IMR-90 (cell line): ENCODE data around the gene HHATL. TPM values are rescaled to one million over a fixed set of nuclear protein-coding genes. Genes with fewer than 3 reads are reported as not detected.

Experiments used
- ATAC-seq: fragments of 200-7000 bp; cut with Tn5 transposase; 2 replicates; pipeline ENCODE4 v1.9.1; 2020; ENCODE audit warnings: low read depth, mild to moderate bottlenecking, moderate library complexity
- BruUV-seq: library from RNA; stranded (reverse); fragments of 400-500 nt; replicated peaks from 2 replicates; lab custom pipeline; 2021; lab: Mats Ljungman, UMichigan
- CTCF ChIA-PET: fragments of 300-600 bp; formaldehyde crosslinking; extraction: SDS; loops from one replicate; lab custom pipeline; 2021; ENCODE audit warnings: antibody characterized with exemption; lab: Yijun Ruan, JAX
- POLR2A ChIA-PET: fragments of 300-600 bp; sonication (Branson Sonifier 250); formaldehyde crosslinking; loops from one replicate; lab custom pipeline; 2022; ENCODE audit warnings: antibody characterized with exemption; ENCODE audit not compliant: unreplicated experiment; lab: Charles Lee
- DNase-seq: peaks from one replicate; pipeline ENCODE4 v3.0.0; 2013
- H2AFZ ChIP-seq: replicated peaks from 2 replicates; pipeline ENCODE3; 2013; ENCODE audit warnings: low read length, mild to moderate bottlenecking; ENCODE audit not compliant: poor library complexity
- H2AK5ac ChIP-seq: 2 replicates; pipeline ENCODE4 v1.6.1; 2013; ENCODE audit warnings: low read depth, low read length, inconsistent platforms
- H2AK9ac ChIP-seq: replicated peaks from 2 replicates; pipeline ENCODE3; 2013; ENCODE audit warnings: mild to moderate bottlenecking, low read depth, low read length, moderate library complexity; ENCODE audit not compliant: poor library complexity
- H2BK120ac ChIP-seq: 2 replicates; pipeline ENCODE4 v1.6.1; 2013; ENCODE audit warnings: low read depth, low read length, inconsistent platforms
- H2BK15ac ChIP-seq: 3 replicates; pipeline ENCODE4 v1.6.1; 2013; ENCODE audit warnings: low read depth, low read length, inconsistent platforms
- H2BK20ac ChIP-seq: 2 replicates; pipeline ENCODE4 v1.6.1; 2013; ENCODE audit warnings: low read depth, mild to moderate bottlenecking, inconsistent platforms, low read length, moderate library complexity
- H2BK5ac ChIP-seq: 2 replicates; pipeline ENCODE4 v1.6.1; 2013; ENCODE audit warnings: mild to moderate bottlenecking, low read depth, low read length, inconsistent platforms; ENCODE audit not compliant: poor library complexity, severe bottlenecking
- H3K14ac ChIP-seq: replicated peaks from 2 replicates; pipeline ENCODE4 v1.6.1; 2013; ENCODE audit warnings: low read depth, low read length, inconsistent platforms
- H3K18ac ChIP-seq: 2 replicates; pipeline ENCODE4 v1.6.1; 2013; ENCODE audit warnings: low read depth, low read length, control low read depth
- H3K23ac ChIP-seq: 2 replicates; pipeline ENCODE4 v1.6.1; 2013; ENCODE audit warnings: low read depth, low read length, inconsistent platforms
- H3K27ac ChIP-seq: 2 replicates; pipeline ENCODE4 v1.5.1; 2013; ENCODE audit warnings: mild to moderate bottlenecking, control low read depth, low read length; ENCODE audit not compliant: insufficient read depth
- H3K27me3 ChIP-seq: 2 replicates; pipeline ENCODE4 v1.6.1; 2013; ENCODE audit warnings: low read length; ENCODE audit not compliant: control insufficient read depth, insufficient read depth
- H3K36me3 ChIP-seq: 2 replicates; pipeline ENCODE4 v1.6.1; 2013; ENCODE audit warnings: low read length, mixed read lengths; ENCODE audit not compliant: control insufficient read depth, insufficient read depth
- H3K4ac ChIP-seq: 2 replicates; pipeline ENCODE4 v1.6.1; 2013; ENCODE audit warnings: low read depth, low read length, inconsistent platforms
- H3K4me1 ChIP-seq: 2 replicates; pipeline ENCODE4 v1.6.1; 2013; ENCODE audit warnings: low read length, mixed read lengths; ENCODE audit not compliant: control insufficient read depth, insufficient read depth
- H3K4me2 ChIP-seq: 2 replicates; pipeline ENCODE4 v1.6.1; 2013; ENCODE audit warnings: low read depth, mild to moderate bottlenecking, control low read depth, low read length, moderate library complexity
- H3K4me3 ChIP-seq: 2 replicates; pipeline ENCODE4 v1.5.1; 2013; ENCODE audit warnings: low read depth, mild to moderate bottlenecking, control low read depth, low read length, moderate library complexity; ENCODE audit not compliant: insufficient read depth
- H3K56ac ChIP-seq: 2 replicates; pipeline ENCODE4 v1.6.1; 2013; ENCODE audit warnings: low read length, inconsistent platforms; ENCODE audit not compliant: insufficient read depth; ENCODE audit errors: extremely low read depth
- H3K79me1 ChIP-seq, 2 experiments: 2 replicates each; pipeline ENCODE4 v1.6.1; 2013; ENCODE audit warnings: low read length in 2 of 2, inconsistent platforms in 1 of 2, low read depth in 1 of 2
- H3K9ac ChIP-seq: 2 replicates; pipeline ENCODE4 v1.6.1; 2013; ENCODE audit warnings: low read depth, low read length, control low read depth
- H3K9me1 ChIP-seq: 2 replicates; pipeline ENCODE4 v1.6.1; 2013; ENCODE audit warnings: low read length, inconsistent platforms; ENCODE audit not compliant: insufficient read depth
- H3K9me3 ChIP-seq: 2 replicates; pipeline ENCODE4 v1.6.1; 2013; ENCODE audit warnings: low read length; ENCODE audit not compliant: control insufficient read depth, insufficient read depth
- H4K20me1 ChIP-seq: 2 replicates; pipeline ENCODE4 v1.6.1; 2013; ENCODE audit warnings: low read length, inconsistent platforms; ENCODE audit not compliant: insufficient read depth
- H4K5ac ChIP-seq: 2 replicates; pipeline ENCODE4 v1.6.1; 2013; ENCODE audit warnings: mild to moderate bottlenecking, low read depth, low read length, control low read depth
- H4K8ac ChIP-seq, 2 experiments: 2 replicates each; pipeline ENCODE4 v1.6.1; 2013; ENCODE audit warnings: low read depth in 2 of 2, low read length in 2 of 2, control low read depth in 1 of 2, inconsistent platforms in 1 of 2
- H4K91ac ChIP-seq: 2 replicates; pipeline ENCODE4 v1.6.1; 2013; ENCODE audit warnings: low read depth, low read length, inconsistent platforms; ENCODE audit not compliant: insufficient read depth
- CEBPB ChIP-seq: IDR thresholded peaks from 2 replicates; pipeline ENCODE4 v1.6.1; 2012; ENCODE audit warnings: low read depth, low read length, improper control_type of control experiment
- CHD1 ChIP-seq: IDR thresholded peaks from 2 replicates; pipeline ENCODE4 v1.6.1; 2012; ENCODE audit warnings: low read depth, low read length, improper control_type of control experiment
- CTCF ChIP-seq: conservative IDR thresholded peaks from 2 replicates; pipeline ENCODE4 v1.5.1; 2012; ENCODE audit warnings: mild to moderate bottlenecking, low read depth, low read length, improper control_type of control experiment
- FOS ChIP-seq: fragments of 150-350 bp; IDR thresholded peaks from 2 replicates; pipeline ENCODE4 v1.6.1; 2016; ENCODE audit warnings: low read depth, low read length
- MAFK ChIP-seq: IDR thresholded peaks from 2 replicates; pipeline ENCODE4 v1.6.1; 2012; ENCODE audit warnings: low read depth, low read length, improper control_type of control experiment
- MAZ ChIP-seq: IDR thresholded peaks from 2 replicates; pipeline ENCODE4 v1.6.1; 2012; ENCODE audit warnings: low read depth, mild to moderate bottlenecking, low read length, improper control_type of control experiment, moderate library complexity, borderline replicate concordance
- MXI1 ChIP-seq: IDR thresholded peaks from 2 replicates; pipeline ENCODE4 v1.6.1; 2012; ENCODE audit warnings: low read depth, mild to moderate bottlenecking, low read length, moderate library complexity, borderline replicate concordance
- NFE2L2 ChIP-seq: fragments of 150-350 bp; IDR thresholded peaks from 2 replicates; pipeline ENCODE4 v1.6.1; 2016; ENCODE audit warnings: low read depth, mild to moderate bottlenecking, low read length
- POLR2A ChIP-seq: IDR thresholded peaks from 2 replicates; pipeline ENCODE4 v1.6.1; 2012; ENCODE audit warnings: mild to moderate bottlenecking, low read depth, low read length
- RCOR1 ChIP-seq: IDR thresholded peaks from 2 replicates; pipeline ENCODE4 v1.6.1; 2012; ENCODE audit warnings: mild to moderate bottlenecking, low read length, improper control_type of control experiment; ENCODE audit not compliant: insufficient replicate concordance
- RFX5 ChIP-seq: IDR thresholded peaks from 2 replicates; pipeline ENCODE4 v1.8.0; 2012; ENCODE audit warnings: low read depth, mild to moderate bottlenecking, low read length, moderate library complexity
- SMC3 ChIP-seq: fragments of 150-350 bp; IDR thresholded peaks from 2 replicates; pipeline ENCODE4 v1.6.1; 2016; ENCODE audit warnings: low read depth, mild to moderate bottlenecking, antibody characterized with exemption, low read length, moderate library complexity
- USF2 ChIP-seq: fragments of 150-350 bp; IDR thresholded peaks from 2 replicates; pipeline ENCODE4 v1.6.1; 2017; ENCODE audit warnings: mild to moderate bottlenecking, antibody characterized with exemption, low read length, low read depth
- WGBS, 2 experiments: methylation state at CpG; one replicate each; pipeline versions ENCODE4 v1.1.5 to v1.1.7; 2013; ENCODE audit warnings: missing lambda C conversion rate in 2 of 2; ENCODE audit not compliant: insufficient read length in 1 of 2; ENCODE audit errors: extremely low coverage in 2 of 2; 5-methylcytosine and 5-hydroxymethylcytosine counted together
- dilution Hi-C: fragments of 300-500 bp; cut with HindIII; formaldehyde crosslinking; loops from one replicate; pipeline ENCODE4 v1.14.3; 2018; ENCODE audit warnings: low sequenced_read_pairs; ENCODE audit not compliant: unreplicated experiment
- in situ Hi-C: fragments of 300-500 bp; cut with MboI; formaldehyde crosslinking; loops from 3 replicates; pipeline ENCODE4 v1.14.3; 2019; ENCODE audit warnings: low sequenced_read_pairs, inconsistent platforms, mixed read lengths
- intact Hi-C: fragments of 100-400 bp; cut with micrococcal nuclease; formaldehyde crosslinking; loops from 2 replicates; pipeline ENCODE4 v1.10.0; 2022
- polyA plus RNA-seq, 3 experiments: library from polyadenylated mRNA; depleted of rRNA; stranded (reverse); fragments of >200 nt; gene quantifications; 2 replicates each; pipeline ENCODE4 v1.2.3, GENCODE V29; 2012; ENCODE audit warnings: low replicate concordance in 1 of 3
- total RNA-seq: library from RNA; depleted of rRNA; stranded (reverse); fragments of >200 nt; gene quantifications from 2 replicates; pipeline ENCODE4 v1.2.3, GENCODE V29; 2012

The HHATL gene
- total and polyA plus RNA-seq, 2 of the 4 experiments (the other 2 are of a cell fraction) = not detected

- H3K4me3 ChIP-seq = no peak overlapping the region
- peaks cover 37% of the 10 kb centered on the region for H3K9me1 ChIP-seq
- H2BK120ac ChIP-seq = no peak overlapping the region
- in situ Hi-C loops = no loop called here
- no peak overlapping the region for H3K23ac ChIP-seq
- peaks cover 35% of the 10 kb centered on the region for H4K20me1 ChIP-seq
- CTCF ChIA-PET = no interaction called here
- H3K9ac ChIP-seq = no peak overlapping the region
- no peak for TF ChIP-seq NFE2L2
- no peak for TF ChIP-seq MAFK
- TF ChIP-seq CTCF = no peak
- TF ChIP-seq MAZ = no peak
- no peak for TF ChIP-seq CHD1
- no peak for TF ChIP-seq FOS
- no peak for TF ChIP-seq CEBPB
- no peak for TF ChIP-seq RCOR1
- no peak for TF ChIP-seq RFX5
- TF ChIP-seq POLR2A = no peak
- TF ChIP-seq MXI1 = no peak
- no peak for TF ChIP-seq USF2
- no peak for TF ChIP-seq SMC3
- no peak overlapping the region for H3K56ac ChIP-seq
- no peaks in the 10 kb centered on the region for H3K27me3 ChIP-seq
- no TSS peak for BruUV-seq
- peaks cover 21 to 66% of the 10 kb centered on the region in 2 experiments for H3K79me1 ChIP-seq
- peak overlapping the region; percentile 62 for H2AK5ac ChIP-seq
- no peaks in the 10 kb centered on the region for H3K9me3 ChIP-seq
- no peak overlapping the region for H4K8ac ChIP-seq
- no peak overlapping the region for H3K4me2 ChIP-seq
- POLR2A ChIA-PET = no interaction called here
- intact Hi-C loops = loop anchor here (5.0 kb wide), 1 partner anchor 565 kb away; the partner anchor contains the start of gene TRAK1
- peak overlapping the region; percentile 54 for H2AFZ ChIP-seq
- H4K91ac ChIP-seq = peak overlapping the region; percentile 14; the same call in 1 of the 2 replicates
- dilution Hi-C loops = no loop called here
- H2AK9ac ChIP-seq = peak overlapping the region; percentile 73
- no peak overlapping the region for H2BK5ac ChIP-seq
- H3K4ac ChIP-seq = peak overlapping the region; percentile 64; the same call in 1 of the 2 replicates
- no peak overlapping the region for H3K14ac ChIP-seq
- no peak overlapping the region for H4K5ac ChIP-seq
- peaks cover 26% of the 10 kb centered on the region for H3K4me1 ChIP-seq
- no peak for ATAC-seq
- H3K18ac ChIP-seq = no peak overlapping the region
- no peak overlapping the region for H3K27ac ChIP-seq
- H3K36me3 ChIP-seq = peaks cover 21% of the 10 kb centered on the region; the same call in 1 of the 2 replicates
- H2BK15ac ChIP-seq = no peak overlapping the region; the same call in 2 of the 3 replicates
- H2BK20ac ChIP-seq = no peak overlapping the region
- no peak for DNase-seq
- 80% methylated on average over 2 of the region's 9 CpGs; no CpG with 5 or more reads in 1 of the 2 experiments for WGBS, 2 experiments
Measured at GRCh38 chr3:42656680-42657610, 45.7 kb downstream of the HHATL start.
